GM12878 (cell line): ENCODE data around the gene METTL1. TPM values are rescaled to one million over a fixed set of nuclear protein-coding genes. Genes with fewer than 3 reads are reported as not detected.

ENCODE experiments used
- ATAC-seq: fragments of 200-7000 bp; cut with Tn5 transposase; 3 replicates; pipeline ENCODE4 v1.9.1; 2020; ENCODE audit warnings: mild to moderate bottlenecking, moderate library complexity
- BruUV-seq: library from RNA; stranded (reverse); fragments of 400-500 nt; replicated peaks from 2 replicates; lab custom pipeline; 2021; lab: Mats Ljungman, UMichigan
- CTCF ChIA-PET: fragments of 300-600 bp; sonication (Branson Sonifier 250); formaldehyde crosslinking; extraction: SDS; loops from one replicate; lab custom pipeline; 2021; ENCODE audit warnings: inconsistent platforms; lab: Yijun Ruan, JAX
- POLR2A ChIA-PET: fragments of 350-600 bp; formaldehyde crosslinking; extraction: SDS; loops from one replicate; lab custom pipeline; 2021; ENCODE audit warnings: inconsistent platforms; lab: Charles Lee
- RAD21 ChIA-PET: fragments of 300-600 bp; sonication (Branson Sonifier 250); formaldehyde crosslinking; loops from one replicate; lab custom pipeline; 2023; ENCODE audit warnings: antibody characterized with exemption; ENCODE audit not compliant: unreplicated experiment; lab: Charles Lee
- SMC1A ChIA-PET: fragments of 300-600 bp; sonication (Branson Sonifier 250); formaldehyde crosslinking; loops from one replicate; lab custom pipeline; 2023; ENCODE audit not compliant: unreplicated experiment, uncharacterized antibody; lab: Charles Lee
- DNase-seq: peaks from one replicate; pipeline ENCODE4 v3.0.0-alpha.2; 2011; ENCODE audit warnings: low read depth, low spot score
- FAIRE-seq: peaks from 3 replicates; lab custom pipeline; 2011; peaks lifted over from hg19 to GRCh38; lab: Jason Lieb, UNC
- H2AFZ ChIP-seq: 2 replicates; pipeline ENCODE4 v1.6.0; 2011; ENCODE audit warnings: low read depth, low read length, control low read depth; ENCODE audit not compliant: control insufficient read depth
- H3K27ac ChIP-seq: 2 replicates; pipeline ENCODE4 v1.5.1; 2011; ENCODE audit warnings: control low read depth; ENCODE audit not compliant: control insufficient read depth, insufficient read depth
- H3K27me3 ChIP-seq, 2 experiments: replicated peaks in 1 of 2; 2 replicates each; pipeline versions ENCODE4 v1.6.0 to v1.6.1; 2011; ENCODE audit warnings: low read length in 1 of 2; ENCODE audit not compliant: control insufficient read depth in 2 of 2, insufficient read depth in 2 of 2
- H3K36me3 ChIP-seq, 2 experiments: 2 replicates each; pipeline ENCODE4 v1.5.1; 2011; ENCODE audit warnings: low read length in 1 of 2; ENCODE audit not compliant: control insufficient read depth in 2 of 2, insufficient read depth in 2 of 2
- H3K4me1 ChIP-seq: 2 replicates; pipeline ENCODE4 v1.6.1; 2011; ENCODE audit warnings: mild to moderate bottlenecking, low read length, moderate library complexity, mixed read lengths; ENCODE audit not compliant: control insufficient read depth, insufficient read depth
- H3K4me2 ChIP-seq: 2 replicates; pipeline ENCODE4 v1.6.0; 2011; ENCODE audit warnings: control low read depth; ENCODE audit not compliant: control insufficient read depth, insufficient read depth
- H3K4me3 ChIP-seq: fragments of 200-600 bp; sonication (generic); 2 replicates; pipeline ENCODE4 v1.5.1; 2016
- H3K79me2 ChIP-seq: 2 replicates; pipeline ENCODE4 v1.6.0; 2011; ENCODE audit warnings: low read length; ENCODE audit not compliant: control insufficient read depth, insufficient read depth
- H3K9ac ChIP-seq: 2 replicates; pipeline ENCODE4 v1.8.0; 2011; ENCODE audit warnings: low read length, control low read depth, mixed read lengths; ENCODE audit not compliant: control insufficient read depth, insufficient read depth
- H3K9me3 ChIP-seq: replicated peaks from 3 replicates; pipeline ENCODE4 v1.5.1; 2011; ENCODE audit warnings: mild to moderate bottlenecking, low read length; ENCODE audit not compliant: control insufficient read depth, insufficient read depth
- H4K20me1 ChIP-seq: 2 replicates; pipeline ENCODE4 v1.6.0; 2011; ENCODE audit not compliant: control insufficient read depth, insufficient read depth
- BRCA1 ChIP-seq: IDR thresholded peaks from 2 replicates; pipeline ENCODE4 v1.6.1; 2011; ENCODE audit warnings: low read depth, low read length, improper control_type of control experiment
- CBX5 ChIP-seq: sonication (generic); IDR thresholded peaks from 2 replicates; pipeline ENCODE4 v1.6.1; 2016; ENCODE audit warnings: low read depth, moderate library complexity, mild to moderate bottlenecking, inconsistent platforms
- CHD2 ChIP-seq: IDR thresholded peaks from 2 replicates; pipeline ENCODE4 v1.6.1; 2011; ENCODE audit warnings: low read depth, low read length, improper control_type of control experiment, borderline replicate concordance
- MEF2B ChIP-seq: fragments of 450-650 bp; IDR thresholded peaks from 2 replicates; pipeline ENCODE4 v1.6.1; 2018; ENCODE audit warnings: mild to moderate bottlenecking, moderate library complexity; ENCODE audit not compliant: partially characterized antibody, poor library complexity, severe bottlenecking
- MTA3 ChIP-seq: IDR thresholded peaks from 2 replicates; pipeline ENCODE4 v1.6.1; 2012; ENCODE audit warnings: low read length, inconsistent platforms, borderline replicate concordance
- NFXL1 ChIP-seq: fragments of 450-650 bp; IDR thresholded peaks from 2 replicates; pipeline ENCODE4 v1.6.1; 2017; ENCODE audit warnings: antibody characterized with exemption, mild to moderate bottlenecking, borderline replicate concordance
- NFYB ChIP-seq: IDR thresholded peaks from 2 replicates; pipeline ENCODE4 v1.6.1; 2011; ENCODE audit warnings: low read depth, mild to moderate bottlenecking, low read length, improper control_type of control experiment, moderate library complexity; ENCODE audit not compliant: insufficient read depth
- NR2C1 ChIP-seq: fragments of 450-650 bp; IDR thresholded peaks from 2 replicates; pipeline ENCODE4 v1.6.1; 2017; ENCODE audit warnings: antibody characterized with exemption, mild to moderate bottlenecking, moderate library complexity
- PML ChIP-seq: IDR thresholded peaks from 2 replicates; pipeline ENCODE4 v1.6.1; 2012; ENCODE audit warnings: low read length, inconsistent platforms
- RBBP5 ChIP-seq: fragments of 200-600 bp; sonication (generic); conservative IDR thresholded peaks from 2 replicates; pipeline ENCODE4 v1.6.1; 2016
- SMC3 ChIP-seq: IDR thresholded peaks from 2 replicates; pipeline ENCODE4 v1.6.1; 2011; ENCODE audit warnings: low read length, improper control_type of control experiment, borderline replicate concordance
- SREBF2 ChIP-seq: IDR thresholded peaks from 2 replicates; pipeline ENCODE4 v1.6.1; 2012; ENCODE audit warnings: mild to moderate bottlenecking, low read length
- TCF12 ChIP-seq: IDR thresholded peaks from 2 replicates; pipeline ENCODE4 v1.6.1; 2011; ENCODE audit warnings: low read depth, mild to moderate bottlenecking, low read length
- WGBS: methylation state at CpG from one replicate; pipeline ENCODE4 v1.1.6; 2016; ENCODE audit warnings: low lambda C conversion rate; ENCODE audit not compliant: insufficient replicate concordance, insufficient coverage; ENCODE audit errors: missing lambda C conversion rate; 5-methylcytosine and 5-hydroxymethylcytosine counted together
- in situ Hi-C: fragments of 300-500 bp; cut with MboI; formaldehyde crosslinking; loops from 9 replicates; pipeline ENCODE4 v1.14.3; 2018; ENCODE audit warnings: mixed read lengths
- intact Hi-C: fragments of 100-400 bp; cut with micrococcal nuclease; formaldehyde crosslinking; loops from one replicate; pipeline ENCODE4 v1.14.2; 2022; ENCODE audit not compliant: unreplicated experiment
- polyA plus RNA-seq, 11 experiments: library from polyadenylated mRNA; depleted of rRNA in 4 of 11; unstranded in 6 of 11; stranded (reverse) in 5 of 11; fragments of >200 nt; fragmentation: Nextera tagmentation in 4 of 11; fragmentation: Illumina TruSeq in 1 of 11; extraction: Ambion mirVana in 4 of 11; extraction: Trizol in 1 of 11; gene quantifications; 1 replicate in 1 of 11; 2 replicates in 10 of 11; pipeline versions ENCODE4 v1.2.1 to v1.2.3, GENCODE V29; 2011 to 2016; ENCODE audit warnings: inconsistent platforms in 2 of 11, missing spikeins in 2 of 11, low read depth in 1 of 11
- total RNA-seq, 4 experiments: library from RNA; depleted of rRNA in 3 of 4; stranded (reverse); fragments of >200 nt in 3 of 4; fragmentation: Illumina TruSeq in 1 of 4; extraction: Trizol in 1 of 4; gene quantifications; 2 replicates each; pipeline versions ENCODE4 v1.2.1 to v1.2.3, GENCODE V29; 2013 to 2021
- TF ChIP-seq, protein P1 (sequence below): IDR thresholded peaks from 2 replicates; pipeline ENCODE4 v1.6.1; 2012; ENCODE audit warnings: low read depth, low read length, improper control_type of control experiment
- TF ChIP-seq, protein P2 (sequence below): fragments of 450-650 bp; IDR thresholded peaks from 2 replicates; pipeline ENCODE4 v1.6.1; 2016; ENCODE audit warnings: mild to moderate bottlenecking
- TF ChIP-seq, protein P3 (sequence below): fragments of 450-650 bp; IDR thresholded peaks from 2 replicates; pipeline ENCODE4 v1.6.1; 2016; ENCODE audit warnings: mild to moderate bottlenecking

The METTL1 gene
- total and polyA plus RNA-seq, 10 of the 15 experiments (the other 5 are each of a cell fraction or from before 2014, with no cell fraction given): 11.3 to 44.3 (median 30.6) TPM

DNA sequence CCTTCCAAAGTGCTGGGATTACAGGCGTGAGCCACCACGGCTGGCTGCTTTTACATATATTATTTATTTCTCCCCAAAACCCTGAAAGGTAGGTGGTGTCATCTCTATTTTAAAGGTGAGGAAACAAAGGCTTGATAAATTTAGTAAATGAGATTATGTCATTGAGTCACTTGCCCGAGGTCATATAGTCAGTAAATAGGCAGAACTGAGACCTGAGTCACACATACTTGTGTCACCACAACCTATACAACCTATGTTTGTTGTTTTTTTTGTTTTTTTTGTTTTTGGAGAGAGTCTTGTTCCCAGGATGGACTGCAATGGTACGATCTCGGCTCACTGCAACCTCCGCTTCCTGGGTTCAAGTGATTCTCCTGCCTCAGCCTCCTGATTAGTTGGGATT is 23.4 kb upstream of the METTL1 start:
- Histone ChIP-seq H3K4me2 (no peak overlapping the region), H3K9me3 (no peaks in the 10 kb centered on the region), H3K4me3 (no peak overlapping the region), H3K79me2 (no peaks in the 10 kb centered on the region), H3K27me3 (no peaks in the 10 kb centered on the region), H2AFZ (no peak overlapping the region), H3K9ac (no peak overlapping the region), H3K4me1 (no peaks in the 10 kb centered on the region), H3K27ac (no peak overlapping the region), H4K20me1 (no peaks in the 10 kb centered on the region), H3K36me3 (peaks cover 7 to 28% of the 10 kb centered on the region in 2 experiments)
- RAD21 ChIA-PET: no interaction called here
- intact Hi-C loops: no loop called here
- SMC1A ChIA-PET: no interaction called here
- in situ Hi-C loops: no loop called here
- CTCF ChIA-PET: no interaction called here
- ATAC-seq (no peak), DNase-seq (no peak), FAIRE-seq (no peak)
- BruUV-seq: no TSS peak
- TF ChIP-seq CHD2 (no peak), CBX5 (no peak), MTA3 (no peak), PML (no peak), BRCA1 (no peak), NFYB (no peak), TCF12 (no peak)
- POLR2A ChIA-PET: no interaction called here
- 86% methylated on average over 6 of the region's 6 CpGs for WGBS

DNA sequence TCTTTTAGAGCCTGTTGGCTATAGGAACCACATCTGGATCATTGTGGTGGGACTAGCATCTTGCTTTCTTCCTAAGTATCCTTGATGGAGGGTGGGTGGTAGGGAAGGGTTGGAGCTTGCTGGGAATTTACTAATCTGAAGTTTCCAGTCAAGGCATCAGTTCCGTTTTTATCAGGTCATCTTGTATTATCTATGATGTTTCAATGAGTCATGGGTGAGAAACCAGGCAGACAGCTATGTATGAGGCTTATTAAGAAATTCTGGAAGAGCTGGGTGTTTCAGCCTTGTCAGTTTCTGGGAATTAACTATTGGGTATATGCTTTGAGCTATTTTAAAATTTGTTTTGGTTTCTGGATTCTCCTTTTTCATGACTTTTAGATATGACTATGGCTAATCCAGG is 22.0 kb upstream of the METTL1 start:
- FAIRE-seq: no peak
- CTCF ChIA-PET: interaction anchor here (0.9 to 3.3 kb wide), 5 partner anchors 9 to 112 kb away, joined by 3 to 14 read pairs (median 3); partner anchors contain the start of gene TSFM
- BruUV-seq: no TSS peak
- H3K79me2 ChIP-seq: no peaks in the 10 kb centered on the region
- intact Hi-C loops (no loop called here), in situ Hi-C loops (no loop called here)
- no peaks in the 10 kb centered on the region for H3K27me3 ChIP-seq
- H3K27ac ChIP-seq: no peak overlapping the region
- no peaks in the 10 kb centered on the region for H3K4me1 ChIP-seq
- 50% methylated on average over 1 of the region's 1 CpG for WGBS
- H2AFZ ChIP-seq: no peak overlapping the region
- H3K36me3 ChIP-seq: peaks cover 7 to 32% of the 10 kb centered on the region in 2 experiments
- SMC1A ChIA-PET: interaction anchor here (0.6 to 1.8 kb wide), 2 partner anchors 9 to 49 kb away, joined by 3 to 8 read pairs; no protein-coding TSS in a partner anchor
- POLR2A ChIA-PET: no interaction called here
- DNase-seq: no peak
- H4K20me1 ChIP-seq: no peaks in the 10 kb centered on the region
- ATAC-seq: no peak
- no peaks in the 10 kb centered on the region for H3K9me3 ChIP-seq
- no peak overlapping the region for H3K4me2 ChIP-seq
- RAD21 ChIA-PET: interaction anchor here (1.0 kb wide), 1 partner anchor 111 kb away, joined by 3 read pairs; no protein-coding TSS in a partner anchor
- H3K9ac ChIP-seq: no peak overlapping the region
- H3K4me3 ChIP-seq: no peak overlapping the region
- TF ChIP-seq, protein P1, sequence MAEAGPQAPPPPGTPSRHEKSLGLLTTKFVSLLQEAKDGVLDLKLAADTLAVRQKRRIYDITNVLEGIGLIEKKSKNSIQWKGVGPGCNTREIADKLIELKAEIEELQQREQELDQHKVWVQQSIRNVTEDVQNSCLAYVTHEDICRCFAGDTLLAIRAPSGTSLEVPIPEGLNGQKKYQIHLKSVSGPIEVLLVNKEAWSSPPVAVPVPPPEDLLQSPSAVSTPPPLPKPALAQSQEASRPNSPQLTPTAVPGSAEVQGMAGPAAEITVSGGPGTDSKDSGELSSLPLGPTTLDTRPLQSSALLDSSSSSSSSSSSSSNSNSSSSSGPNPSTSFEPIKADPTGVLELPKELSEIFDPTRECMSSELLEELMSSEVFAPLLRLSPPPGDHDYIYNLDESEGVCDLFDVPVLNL: no peak
- no peak for TF ChIP-seq NR2C1
- TF ChIP-seq SREBF2: no peak
- TF ChIP-seq, protein P2, sequence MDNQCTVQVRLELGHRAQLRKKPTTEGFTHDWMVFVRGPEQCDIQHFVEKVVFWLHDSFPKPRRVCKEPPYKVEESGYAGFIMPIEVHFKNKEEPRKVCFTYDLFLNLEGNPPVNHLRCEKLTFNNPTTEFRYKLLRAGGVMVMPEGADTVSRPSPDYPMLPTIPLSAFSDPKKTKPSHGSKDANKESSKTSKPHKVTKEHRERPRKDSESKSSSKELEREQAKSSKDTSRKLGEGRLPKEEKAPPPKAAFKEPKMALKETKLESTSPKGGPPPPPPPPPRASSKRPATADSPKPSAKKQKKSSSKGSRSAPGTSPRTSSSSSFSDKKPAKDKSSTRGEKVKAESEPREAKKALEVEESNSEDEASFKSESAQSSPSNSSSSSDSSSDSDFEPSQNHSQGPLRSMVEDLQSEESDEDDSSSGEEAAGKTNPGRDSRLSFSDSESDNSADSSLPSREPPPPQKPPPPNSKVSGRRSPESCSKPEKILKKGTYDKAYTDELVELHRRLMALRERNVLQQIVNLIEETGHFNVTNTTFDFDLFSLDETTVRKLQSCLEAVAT: no peak
- TF ChIP-seq RBBP5: no peak
- TF ChIP-seq, protein P3, sequence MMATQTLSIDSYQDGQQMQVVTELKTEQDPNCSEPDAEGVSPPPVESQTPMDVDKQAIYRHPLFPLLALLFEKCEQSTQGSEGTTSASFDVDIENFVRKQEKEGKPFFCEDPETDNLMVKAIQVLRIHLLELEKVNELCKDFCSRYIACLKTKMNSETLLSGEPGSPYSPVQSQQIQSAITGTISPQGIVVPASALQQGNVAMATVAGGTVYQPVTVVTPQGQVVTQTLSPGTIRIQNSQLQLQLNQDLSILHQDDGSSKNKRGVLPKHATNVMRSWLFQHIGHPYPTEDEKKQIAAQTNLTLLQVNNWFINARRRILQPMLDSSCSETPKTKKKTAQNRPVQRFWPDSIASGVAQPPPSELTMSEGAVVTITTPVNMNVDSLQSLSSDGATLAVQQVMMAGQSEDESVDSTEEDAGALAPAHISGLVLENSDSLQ: no peak
- TF ChIP-seq NFXL1: no peak
- TF ChIP-seq MEF2B: no peak
- no peak for TF ChIP-seq SMC3
